GM12878 (cell line): ENCODE measurements around the gene SLC13A4. TPM values are rescaled to one million over a fixed set of nuclear protein-coding genes. Genes with fewer than 3 reads are reported as not detected.

ENCODE experiments used
- BHLHE40 ChIP-seq, 2 experiments: fragments of 450-650 bp in 1 of 2; IDR thresholded peaks; 2 replicates each; pipeline ENCODE4 v1.6.1; 2011 to 2017; ENCODE audit warnings: low read depth in 2 of 2, borderline replicate concordance in 1 of 2, improper control_type of control experiment in 1 of 2, low read length in 1 of 2, mild to moderate bottlenecking in 1 of 2
- CBFB ChIP-seq: IDR thresholded peaks from 2 replicates; pipeline ENCODE4 v1.6.1; 2016; ENCODE audit warnings: antibody characterized with exemption, low read depth
- FOXK2 ChIP-seq: fragments of 450-650 bp; IDR thresholded peaks from 2 replicates; pipeline ENCODE4 v1.6.1; 2017; ENCODE audit warnings: mild to moderate bottlenecking, moderate library complexity
- KLF5 ChIP-seq: fragments of 450-650 bp; IDR thresholded peaks from 2 replicates; pipeline ENCODE4 v1.6.1; 2014; ENCODE audit warnings: mild to moderate bottlenecking; ENCODE audit not compliant: partially characterized antibody
- MEF2A ChIP-seq: IDR thresholded peaks from 2 replicates; pipeline ENCODE4 v1.6.1; 2011; ENCODE audit warnings: low read depth, mild to moderate bottlenecking, low read length, moderate library complexity; ENCODE audit not compliant: insufficient read depth
- MEF2B ChIP-seq: fragments of 450-650 bp; IDR thresholded peaks from 2 replicates; pipeline ENCODE4 v1.6.1; 2018; ENCODE audit warnings: mild to moderate bottlenecking, moderate library complexity; ENCODE audit not compliant: partially characterized antibody, poor library complexity, severe bottlenecking
- NFIC ChIP-seq: IDR thresholded peaks from 2 replicates; pipeline ENCODE4 v1.6.1; 2012; ENCODE audit warnings: low read depth, mild to moderate bottlenecking, inconsistent platforms, low read length, moderate library complexity
- NFYA ChIP-seq: IDR thresholded peaks from 2 replicates; pipeline ENCODE4 v1.6.1; 2011; ENCODE audit warnings: low read depth, mild to moderate bottlenecking, low read length, improper control_type of control experiment, borderline replicate concordance
- PML ChIP-seq: IDR thresholded peaks from 2 replicates; pipeline ENCODE4 v1.6.1; 2012; ENCODE audit warnings: low read length, inconsistent platforms
- POLR2AphosphoS5 ChIP-seq: IDR thresholded peaks from 2 replicates; pipeline ENCODE4 v1.6.1; 2011; ENCODE audit warnings: mild to moderate bottlenecking, low read length, inconsistent platforms
- RAD21 ChIP-seq: IDR thresholded peaks from 2 replicates; pipeline ENCODE4 v1.6.1; 2011; ENCODE audit warnings: mild to moderate bottlenecking, low read depth, low read length, moderate library complexity; ENCODE audit not compliant: insufficient read depth
- RELB ChIP-seq: fragments of 450-650 bp; IDR thresholded peaks from 2 replicates; pipeline ENCODE4 v1.6.1; 2017; ENCODE audit warnings: low read depth, mild to moderate bottlenecking, moderate library complexity
- SMAD1 ChIP-seq: fragments of 450-650 bp; IDR thresholded peaks from 2 replicates; pipeline ENCODE4 v1.6.1; 2018; ENCODE audit warnings: mild to moderate bottlenecking, low read depth; ENCODE audit not compliant: partially characterized antibody
- YBX1 ChIP-seq: fragments of 450-650 bp; IDR thresholded peaks from 2 replicates; pipeline ENCODE4 v1.6.1; 2016; ENCODE audit warnings: antibody characterized with exemption
- ZNF592 ChIP-seq: fragments of 450-650 bp; IDR thresholded peaks from 2 replicates; pipeline ENCODE4 v1.6.1; 2017; ENCODE audit warnings: mild to moderate bottlenecking, moderate library complexity
- polyA plus RNA-seq, 11 experiments: library from polyadenylated mRNA; depleted of rRNA in 4 of 11; unstranded in 6 of 11; stranded (reverse) in 5 of 11; fragments of >200 nt; fragmentation: Nextera tagmentation in 4 of 11; fragmentation: Illumina TruSeq in 1 of 11; extraction: Ambion mirVana in 4 of 11; extraction: Trizol in 1 of 11; gene quantifications; 1 replicate in 1 of 11; 2 replicates in 10 of 11; pipeline versions ENCODE4 v1.2.1 to v1.2.3, GENCODE V29; 2011 to 2016; ENCODE audit warnings: inconsistent platforms in 2 of 11, missing spikeins in 2 of 11, low read depth in 1 of 11
- total RNA-seq, 4 experiments: library from RNA; depleted of rRNA in 3 of 4; stranded (reverse); fragments of >200 nt in 3 of 4; fragmentation: Illumina TruSeq in 1 of 4; extraction: Trizol in 1 of 4; gene quantifications; 2 replicates each; pipeline versions ENCODE4 v1.2.1 to v1.2.3, GENCODE V29; 2013 to 2021
- TF ChIP-seq, protein P1 (sequence below): fragments of 450-650 bp; formaldehyde crosslinking; IDR thresholded peaks from 2 replicates; pipeline ENCODE4 v1.4.0; 2020; ENCODE audit warnings: mild to moderate bottlenecking, moderate library complexity
- TF ChIP-seq, protein P2 (sequence below): fragments of 450-650 bp; IDR thresholded peaks from 2 replicates; pipeline ENCODE4 v1.6.1; 2018; ENCODE audit warnings: borderline replicate concordance, mild to moderate bottlenecking; ENCODE audit not compliant: partially characterized antibody

The SLC13A4 gene
- total and polyA plus RNA-seq, 10 of the 15 experiments (the other 5 are each of a cell fraction or from before 2014, with no cell fraction given): 0.14 to 0.23 (median 0.20) TPM; not detected in 7

DNA sequence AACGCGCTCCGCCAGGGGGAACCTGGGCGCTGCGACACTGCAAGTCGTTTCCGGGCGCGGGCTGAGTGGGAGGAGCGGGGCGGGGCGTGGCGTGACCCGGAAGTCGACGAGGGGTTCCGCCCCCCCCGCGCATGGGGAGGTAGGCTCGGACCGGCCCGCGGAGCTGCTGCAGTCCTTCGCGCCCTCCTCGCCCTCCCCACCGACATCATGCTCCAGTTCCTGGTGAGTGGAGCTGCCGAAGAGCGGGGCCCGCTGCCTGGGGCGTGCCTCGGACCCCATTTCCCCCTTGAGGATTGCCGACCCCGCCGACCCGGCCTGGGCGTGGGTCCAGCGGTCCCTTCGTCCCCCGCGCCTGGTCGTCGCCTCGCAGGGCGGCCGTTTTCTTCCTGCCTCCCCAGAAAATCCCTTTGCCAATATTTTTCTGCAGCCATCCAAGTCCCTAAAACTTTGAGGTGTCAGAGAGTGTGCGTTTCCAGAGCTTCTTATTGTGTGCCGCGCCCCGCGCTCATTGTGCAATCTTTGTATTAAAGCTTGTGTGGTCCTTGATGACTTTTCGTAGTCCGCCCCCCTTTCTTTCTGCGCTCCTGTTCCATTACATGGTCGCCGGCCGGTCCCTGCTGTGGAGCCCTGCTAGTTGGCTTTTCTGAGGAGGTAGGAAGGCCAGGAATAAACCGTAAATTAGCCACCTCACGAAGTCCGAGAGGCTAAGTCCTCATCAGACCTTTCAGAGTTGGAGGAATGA lies 65.4 kb downstream of the SLC13A4 start, which contains the start of gene STMP1 (continued):
- TF ChIP-seq ZNF592: peak; percentile 67; the same call in 1 of the 2 replicates
- peak; percentile 25 for TF ChIP-seq MEF2B
- TF ChIP-seq NFYA: no peak
- peak; percentile 84 for TF ChIP-seq POLR2AphosphoS5
- TF ChIP-seq YBX1: no peak
- peak; percentile 84 for TF ChIP-seq PML
- TF ChIP-seq, protein P1, sequence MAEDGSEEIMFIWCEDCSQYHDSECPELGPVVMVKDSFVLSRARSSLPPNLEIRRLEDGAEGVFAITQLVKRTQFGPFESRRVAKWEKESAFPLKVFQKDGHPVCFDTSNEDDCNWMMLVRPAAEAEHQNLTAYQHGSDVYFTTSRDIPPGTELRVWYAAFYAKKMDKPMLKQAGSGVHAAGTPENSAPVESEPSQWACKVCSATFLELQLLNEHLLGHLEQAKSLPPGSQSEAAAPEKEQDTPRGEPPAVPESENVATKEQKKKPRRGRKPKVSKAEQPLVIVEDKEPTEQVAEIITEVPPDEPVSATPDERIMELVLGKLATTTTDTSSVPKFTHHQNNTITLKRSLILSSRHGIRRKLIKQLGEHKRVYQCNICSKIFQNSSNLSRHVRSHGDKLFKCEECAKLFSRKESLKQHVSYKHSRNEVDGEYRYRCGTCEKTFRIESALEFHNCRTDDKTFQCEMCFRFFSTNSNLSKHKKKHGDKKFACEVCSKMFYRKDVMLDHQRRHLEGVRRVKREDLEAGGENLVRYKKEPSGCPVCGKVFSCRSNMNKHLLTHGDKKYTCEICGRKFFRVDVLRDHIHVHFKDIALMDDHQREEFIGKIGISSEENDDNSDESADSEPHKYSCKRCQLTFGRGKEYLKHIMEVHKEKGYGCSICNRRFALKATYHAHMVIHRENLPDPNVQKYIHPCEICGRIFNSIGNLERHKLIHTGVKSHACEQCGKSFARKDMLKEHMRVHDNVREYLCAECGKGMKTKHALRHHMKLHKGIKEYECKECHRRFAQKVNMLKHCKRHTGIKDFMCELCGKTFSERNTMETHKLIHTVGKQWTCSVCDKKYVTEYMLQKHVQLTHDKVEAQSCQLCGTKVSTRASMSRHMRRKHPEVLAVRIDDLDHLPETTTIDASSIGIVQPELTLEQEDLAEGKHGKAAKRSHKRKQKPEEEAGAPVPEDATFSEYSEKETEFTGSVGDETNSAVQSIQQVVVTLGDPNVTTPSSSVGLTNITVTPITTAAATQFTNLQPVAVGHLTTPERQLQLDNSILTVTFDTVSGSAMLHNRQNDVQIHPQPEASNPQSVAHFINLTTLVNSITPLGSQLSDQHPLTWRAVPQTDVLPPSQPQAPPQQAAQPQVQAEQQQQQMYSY (CRISPR knock-in tag): no peak
- TF ChIP-seq, protein P2, sequence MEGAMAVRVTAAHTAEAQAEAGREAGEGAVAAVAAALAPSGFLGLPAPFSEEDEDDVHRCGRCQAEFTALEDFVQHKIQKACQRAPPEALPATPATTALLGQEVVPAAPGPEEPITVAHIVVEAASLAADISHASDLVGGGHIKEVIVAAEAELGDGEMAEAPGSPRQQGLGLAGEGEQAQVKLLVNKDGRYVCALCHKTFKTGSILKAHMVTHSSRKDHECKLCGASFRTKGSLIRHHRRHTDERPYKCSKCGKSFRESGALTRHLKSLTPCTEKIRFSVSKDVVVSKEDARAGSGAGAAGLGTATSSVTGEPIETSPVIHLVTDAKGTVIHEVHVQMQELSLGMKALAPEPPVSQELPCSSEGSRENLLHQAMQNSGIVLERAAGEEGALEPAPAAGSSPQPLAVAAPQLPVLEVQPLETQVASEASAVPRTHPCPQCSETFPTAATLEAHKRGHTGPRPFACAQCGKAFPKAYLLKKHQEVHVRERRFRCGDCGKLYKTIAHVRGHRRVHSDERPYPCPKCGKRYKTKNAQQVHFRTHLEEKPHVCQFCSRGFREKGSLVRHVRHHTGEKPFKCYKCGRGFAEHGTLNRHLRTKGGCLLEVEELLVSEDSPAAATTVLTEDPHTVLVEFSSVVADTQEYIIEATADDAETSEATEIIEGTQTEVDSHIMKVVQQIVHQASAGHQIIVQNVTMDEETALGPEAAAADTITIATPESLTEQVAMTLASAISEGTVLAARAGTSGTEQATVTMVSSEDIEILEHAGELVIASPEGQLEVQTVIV: no peak
- TF ChIP-seq SMAD1: no peak
- peak; percentile 25; the same call in 1 of the 2 replicates for TF ChIP-seq RELB
- no peak for TF ChIP-seq NFIC
- TF ChIP-seq BHLHE40 (IDR thresholded peaks at IDR 0.05; ENCODE audit: borderline replicate concordance in 1 of 2, low read depth in 2 of 2, low read length in 1 of 2): peak; percentile 23 to 78; a peak in 3 of 4 replicates
- no peak for TF ChIP-seq FOXK2
- TF ChIP-seq KLF5: no peak
- peak; percentile 47 for TF ChIP-seq RAD21
- peak; percentile 47 for TF ChIP-seq CBFB
- TF ChIP-seq MEF2A: 0 out of 2 replicates have a peak, but pooled peaks have one; percentile 19
